H1 (cell line): ENCODE results near the gene DENND1A. TPM values are rescaled to one million over a fixed set of nuclear protein-coding genes. Genes with fewer than 3 reads are reported as not detected.
A peak's percentile ranks its signal among the peaks of the same experiment; 100 is the strongest.

Source experiments
- CTCF ChIA-PET: fragments of 300-600 bp; sonication (Branson Sonifier 250); formaldehyde crosslinking; loops from one replicate; lab custom pipeline; 2021; ENCODE audit not compliant: partially characterized antibody; lab: Charles Lee
- POLR2A ChIA-PET: fragments of 300-600 bp; sonication (Branson Sonifier 250); formaldehyde crosslinking; loops from one replicate; lab custom pipeline; 2021; ENCODE audit warnings: inconsistent platforms; ENCODE audit not compliant: partially characterized antibody; lab: Charles Lee
- DNase-seq, 2 experiments: peaks; one replicate each; pipeline versions ENCODE4 v3.0.0 to v3.0.0-alpha.2; 2010 to 2022; ENCODE audit warnings: low spot score in 2 of 2, low read depth in 1 of 2, mixed read lengths in 1 of 2
- FAIRE-seq: peaks from 2 replicates; lab custom pipeline; 2011; peaks lifted over from hg19 to GRCh38; lab: Jason Lieb, UNC
- H2AFZ ChIP-seq: 2 replicates; pipeline ENCODE4 v1.8.1; 2012; ENCODE audit warnings: low read length, inconsistent platforms
- H2AK5ac ChIP-seq: 2 replicates; pipeline ENCODE4 v1.6.1; 2013; ENCODE audit warnings: low read depth, low read length
- H2BK120ac ChIP-seq: replicated peaks from 2 replicates; pipeline ENCODE3; 2013; ENCODE audit warnings: low read depth, low read length, inconsistent platforms
- H2BK12ac ChIP-seq: 2 replicates; pipeline ENCODE4 v1.6.1; 2013; ENCODE audit warnings: low read depth, low read length
- H2BK15ac ChIP-seq: 2 replicates; pipeline ENCODE4 v1.6.1; 2013; ENCODE audit warnings: low read length
- H2BK20ac ChIP-seq: 2 replicates; pipeline ENCODE4 v1.6.1; 2013; ENCODE audit warnings: low read length
- H2BK5ac ChIP-seq: 2 replicates; pipeline ENCODE4 v1.6.1; 2013; ENCODE audit warnings: low read depth, low read length
- H3K14ac ChIP-seq: 2 replicates; pipeline ENCODE4 v1.6.1; 2013; ENCODE audit warnings: inconsistent platforms; ENCODE audit not compliant: insufficient read length
- H3K18ac ChIP-seq: 2 replicates; pipeline ENCODE4 v1.6.1; 2013; ENCODE audit warnings: low read length; ENCODE audit errors: extremely low read depth
- H3K23ac ChIP-seq: 2 replicates; pipeline ENCODE4 v1.6.1; 2013; ENCODE audit warnings: inconsistent platforms; ENCODE audit not compliant: insufficient read length
- H3K23me2 ChIP-seq: 2 replicates; pipeline ENCODE4 v1.6.1; 2013; ENCODE audit warnings: low read depth, low read length
- H3K27ac ChIP-seq: 2 replicates; pipeline ENCODE4 v1.6.1; 2011; ENCODE audit warnings: low read depth, low read length, inconsistent platforms
- H3K27me3 ChIP-seq, 4 experiments: replicated peaks in 1 of 4; 1 replicate in 1 of 4; 2 replicates in 3 of 4; pipeline versions ENCODE4 v1.6.1 to v1.8.1; 2011 to 2013; ENCODE audit warnings: low read length in 3 of 4, mild to moderate bottlenecking in 3 of 4, inconsistent platforms in 2 of 4, mixed read lengths in 2 of 4, moderate library complexity in 1 of 4; ENCODE audit not compliant: control insufficient read depth in 3 of 4, insufficient read depth in 3 of 4; ENCODE audit errors: extremely low read depth in 1 of 4
- H3K36me3 ChIP-seq, 4 experiments: 2 replicates each; pipeline versions ENCODE4 v1.6.1 to v1.8.1; 2011 to 2013; ENCODE audit warnings: mild to moderate bottlenecking in 4 of 4, low read length in 3 of 4, moderate library complexity in 2 of 4, control low read depth in 1 of 4, inconsistent platforms in 1 of 4; ENCODE audit not compliant: insufficient read depth in 4 of 4, control insufficient read depth in 2 of 4
- H3K4ac ChIP-seq: replicated peaks from 2 replicates; pipeline ENCODE3; 2013; ENCODE audit warnings: low read length, low read depth, mixed read lengths, inconsistent platforms; ENCODE audit not compliant: insufficient read length
- H3K4me1 ChIP-seq, 4 experiments: replicated peaks in 1 of 4; 1 replicate in 1 of 4; 2 replicates in 3 of 4; pipeline versions ENCODE4 v1.6.1 to v1.8.1; 2011 to 2013; ENCODE audit warnings: low read length in 3 of 4, inconsistent platforms in 2 of 4, mixed read lengths in 1 of 4; ENCODE audit not compliant: insufficient read depth in 4 of 4, control insufficient read depth in 3 of 4
- H3K4me2 ChIP-seq, 2 experiments: 2 replicates each; pipeline versions ENCODE4 v1.6.1 to v1.8.1; 2011 to 2013; ENCODE audit warnings: low read depth in 2 of 2, low read length in 2 of 2, control low read depth in 1 of 2, inconsistent platforms in 1 of 2, mild to moderate bottlenecking in 1 of 2; ENCODE audit not compliant: insufficient read depth in 1 of 2
- H3K4me3 ChIP-seq, 4 experiments: fragments of 200-600, 300-600 bp in 1 of 4; sonication (generic), shearing (Covaris generic), sonication (Bioruptor Twin) in 1 of 4; 2 replicates each; pipeline versions ENCODE4 v1.5.1 to v1.8.1; 2011 to 2016; ENCODE audit warnings: low read length in 4 of 4, low read depth in 3 of 4, control low read depth in 2 of 4, inconsistent platforms in 2 of 4, mild to moderate bottlenecking in 2 of 4, mixed read lengths in 1 of 4, moderate library complexity in 1 of 4; ENCODE audit not compliant: insufficient read depth in 2 of 4; ENCODE audit errors: extremely low read depth in 1 of 4
- H3K56ac ChIP-seq: replicated peaks from 2 replicates; pipeline ENCODE3; 2013; ENCODE audit warnings: low read depth, mild to moderate bottlenecking, mixed read lengths, low read length, inconsistent platforms; ENCODE audit not compliant: insufficient read length
- H3K79me1 ChIP-seq: 2 replicates; pipeline ENCODE4 v1.6.1; 2013; ENCODE audit warnings: low read depth, low read length, control low read depth
- H3K79me2 ChIP-seq, 2 experiments: 2 replicates each; pipeline versions ENCODE4 v1.6.1 to v1.8.1; 2012 to 2013; ENCODE audit warnings: low read length in 2 of 2, mild to moderate bottlenecking in 2 of 2, inconsistent platforms in 1 of 2; ENCODE audit not compliant: insufficient read depth in 2 of 2, control insufficient read depth in 1 of 2
- H3K9ac ChIP-seq, 4 experiments: replicated peaks in 1 of 4; 1 replicate in 1 of 4; 2 replicates in 3 of 4; pipeline versions ENCODE4 v1.6.1 to v1.8.1; 2011 to 2013; ENCODE audit warnings: low read depth in 3 of 4, low read length in 3 of 4, control low read depth in 2 of 4, mild to moderate bottlenecking in 2 of 4, moderate library complexity in 2 of 4, inconsistent platforms in 1 of 4; ENCODE audit errors: extremely low read depth in 1 of 4
- H3K9me3 ChIP-seq, 2 experiments: 2 replicates each; pipeline versions ENCODE4 v1.6.1 to v1.8.1; 2012 to 2013; ENCODE audit warnings: mild to moderate bottlenecking in 2 of 2, moderate library complexity in 2 of 2, control low read depth in 1 of 2, inconsistent platforms in 1 of 2, low read depth in 1 of 2, low read length in 1 of 2, mixed read lengths in 1 of 2; ENCODE audit not compliant: insufficient read depth in 2 of 2
- H4K20me1 ChIP-seq, 2 experiments: replicated peaks in 1 of 2; 2 replicates each; pipeline versions ENCODE3 to v1.8.1; 2011 to 2013; ENCODE audit warnings: inconsistent platforms in 2 of 2, low read length in 2 of 2, mild to moderate bottlenecking in 1 of 2; ENCODE audit not compliant: insufficient read depth in 2 of 2, control insufficient read depth in 1 of 2
- H4K5ac ChIP-seq: 2 replicates; pipeline ENCODE4 v1.6.1; 2013; ENCODE audit warnings: low read length, low read depth, mixed read lengths, inconsistent platforms; ENCODE audit not compliant: insufficient read length
- H4K8ac ChIP-seq: 2 replicates; pipeline ENCODE4 v1.8.0; 2013; ENCODE audit warnings: mild to moderate bottlenecking, moderate library complexity, low read length, inconsistent platforms; ENCODE audit not compliant: insufficient read depth; ENCODE audit errors: extremely low read depth
- H4K91ac ChIP-seq: replicated peaks from 2 replicates; pipeline ENCODE3; 2013; ENCODE audit warnings: low read length, mixed read lengths, inconsistent platforms; ENCODE audit not compliant: insufficient read length
- NRF1 ChIP-seq: IDR thresholded peaks from 2 replicates; pipeline ENCODE4 v1.6.1; 2011; ENCODE audit warnings: mild to moderate bottlenecking, low read depth, low read length, improper control_type of control experiment
- SP4 ChIP-seq: IDR thresholded peaks from 2 replicates; pipeline ENCODE4 v1.6.1; 2012; ENCODE audit warnings: low read length, inconsistent platforms
- TAF7 ChIP-seq: optimal IDR thresholded peaks from 2 replicates; pipeline ENCODE3; 2011; ENCODE audit warnings: low read depth, mild to moderate bottlenecking, inconsistent platforms, low read length, moderate library complexity, borderline replicate concordance
- TEAD4 ChIP-seq: IDR thresholded peaks from 2 replicates; pipeline ENCODE4 v1.6.1; 2012; ENCODE audit warnings: low read depth, low read length, inconsistent platforms, mixed read lengths
- WGBS, 2 experiments: shearing (Covaris generic) in 1 of 2; methylation state at CpG; one replicate each; pipeline versions ENCODE4 v1.1.6 to v1.1.7; 2013 to 2015; ENCODE audit warnings: low lambda C conversion rate in 2 of 2, mixed read lengths in 2 of 2, inconsistent platforms in 1 of 2, low coverage in 1 of 2, missing lambda C conversion rate in 1 of 2; ENCODE audit not compliant: insufficient replicate concordance in 2 of 2, insufficient coverage in 1 of 2, insufficient read length in 1 of 2; ENCODE audit errors: extremely low coverage in 1 of 2, missing lambda C conversion rate in 1 of 2; 5-methylcytosine and 5-hydroxymethylcytosine counted together
- polyA plus RNA-seq, 7 experiments: library from polyadenylated mRNA; depleted of rRNA in 3 of 7; stranded (reverse) in 5 of 7; unstranded in 2 of 7; fragments of >200 nt in 5 of 7; fragments of 200-250 nt in 2 of 7; gene quantifications; 1 replicate in 5 of 7; 2 replicates in 1 of 7; 4 replicates in 1 of 7; pipeline versions ENCODE4 v1.2.1 to v1.2.3, GENCODE V29; 2011 to 2013; ENCODE audit warnings: missing spikeins in 2 of 7, mixed read lengths in 2 of 7
- total RNA-seq: library from RNA; stranded (reverse); fragmentation: NEBNext Ultra II Directional; extraction: Animal tissue kit (Norgen Biotek cat#: 25700); gene quantifications from 2 replicates; pipeline ENCODE4 v1.2.1, GENCODE V29; 2021

Gene DENND1A
- total and polyA plus RNA-seq, 2 of the 8 experiments (the other 6 are each of a cell fraction or from before 2014, with no cell fraction given): 24.1 to 26.4 TPM

- Histone ChIP-seq H4K91ac (no peak overlapping the region), H3K23me2 (no peaks in the 10 kb centered on the region), H2BK15ac (no peak overlapping the region), H3K18ac (no peak overlapping the region), H4K8ac (no peak overlapping the region), H3K9me3 (no peaks in the 10 kb centered on the region), H3K79me2 (no peaks in the 10 kb centered on the region), H2BK12ac (no peak overlapping the region), H3K14ac (no peak overlapping the region), H3K36me3 (no peaks in the 10 kb centered on the region), H3K4ac (no peak overlapping the region), H3K79me1 (no peaks in the 10 kb centered on the region), H3K4me3 (peak overlapping the region in 1 of 4 experiments; percentile 6; a peak in 1 of 8 replicates), H4K5ac (no peak overlapping the region), H3K4me2 (peak overlapping the region in 1 of 2 experiments; percentile 30; a peak in 2 of 4 replicates), H2BK20ac (no peak overlapping the region), H3K4me1 (peaks cover 3 to 13% (median 8%) of the 10 kb centered on the region in 4 experiments; a peak in 5 of 7 replicates), H2BK5ac (no peak overlapping the region), H3K27ac (no peak overlapping the region), H3K27me3 (no peaks in the 10 kb centered on the region), H3K9ac (no peak overlapping the region), H2AK5ac (no peak overlapping the region), H2BK120ac (no peak overlapping the region), H3K23ac (no peak overlapping the region), H2AFZ (no peak overlapping the region), H3K56ac (no peak overlapping the region), H4K20me1 (peaks cover 0 to 1% of the 10 kb centered on the region in 2 experiments)
- DNase-seq (peak in 1 of 2 experiments; percentile 35), FAIRE-seq (peak; percentile 71)
- TF ChIP-seq TEAD4 (peak; percentile 73), SP4 (no peak), TAF7 (no peak), NRF1 (no peak)
- ChIA-PET CTCF (interaction anchor here (0.6 to 1.4 kb wide), 5 partner anchors 10 to 514 kb away, joined by 3 to 4 read pairs (median 3); no protein-coding TSS in a partner anchor), POLR2A (interaction anchor here (0.8 to 1.2 kb wide), 3 partner anchors 13 to 192 kb away, joined by 3 to 5 read pairs (median 4); no protein-coding TSS in a partner anchor)
- 47% methylated on average over 4 of the region's 4 CpGs; no CpG with 5 or more reads in 1 of the 2 experiments for WGBS, 2 experiments
Measured at GRCh38 chr9:123761905-123762605, 167.9 kb downstream of the DENND1A start.
